ENCODE results near the gene SLAMF1.

- TF ChIP-seq CTCF (conservative IDR thresholded peaks at IDR 0.05; ENCODE audit: low read depth, low read length), result no peak
- no peak for TF ChIP-seq EZH2 (IDR thresholded peaks at IDR 0.05; ENCODE audit: borderline replicate concordance, low read depth, low read length, poor library complexity, severe bottlenecking)
These were observed 81.3 kb downstream of the SLAMF1 start for GRCh38 chr1:160565564-160565963.

All from A673 (cell line).